SK-N-SH treated with all-trans-retinoic acid at 6 μM for 48 hours (cell line): ENCODE results near the gene ALG2.

Experiments
- ATAC-seq: fragments of 200-7000 bp; cut with Tn5 transposase; 3 replicates; pipeline ENCODE4 v1.9.1; 2020; ENCODE audit warnings: mild to moderate bottlenecking, moderate library complexity
- BACH2 ChIP-seq: fragments of 250-450 bp; sonication (Bioruptor Pico); IDR thresholded peaks from 2 replicates; pipeline ENCODE4 v1.9.0; 2021; ENCODE audit warnings: mild to moderate bottlenecking, borderline replicate concordance
- CSDC2 ChIP-seq: fragments of 250-450 bp; sonication (Bioruptor Pico); IDR thresholded peaks from 2 replicates; pipeline ENCODE4 v1.5.0; 2020; ENCODE audit warnings: mild to moderate bottlenecking, moderate library complexity
- ESRRG ChIP-seq: fragments of 250-450 bp; sonication (Bioruptor Pico); IDR thresholded peaks from 2 replicates; pipeline ENCODE4 v1.6.1; 2021; ENCODE audit warnings: mild to moderate bottlenecking
- GLIS3 ChIP-seq: fragments of 250-450 bp; sonication (Bioruptor Pico); IDR thresholded peaks from 2 replicates; pipeline ENCODE4 v1.5.0; 2020; ENCODE audit warnings: mild to moderate bottlenecking, moderate library complexity
- ISL1 ChIP-seq: fragments of 250-450 bp; sonication (Bioruptor Pico); IDR thresholded peaks from 2 replicates; pipeline ENCODE4 v2.1.2; 2022; ENCODE audit warnings: mild to moderate bottlenecking, moderate library complexity
- OSR1 ChIP-seq: fragments of 250-450 bp; sonication (Bioruptor Pico); IDR thresholded peaks from 2 replicates; pipeline ENCODE4 v1.8.0; 2022; ENCODE audit warnings: moderate library complexity, mild to moderate bottlenecking, inconsistent platforms
- PPARA ChIP-seq: fragments of 250-450 bp; sonication (Bioruptor Pico); IDR thresholded peaks from 2 replicates; pipeline ENCODE4 v1.5.0; 2020; ENCODE audit warnings: mild to moderate bottlenecking, borderline replicate concordance
- RARB ChIP-seq: fragments of 250-450 bp; sonication (Bioruptor Pico); IDR thresholded peaks from 2 replicates; pipeline ENCODE4 v1.8.0; 2021; ENCODE audit warnings: mild to moderate bottlenecking, moderate library complexity
- SNAI2 ChIP-seq: fragments of 250-450 bp; sonication (Bioruptor Pico); IDR thresholded peaks from 2 replicates; pipeline ENCODE4 v1.5.0; 2020; ENCODE audit warnings: mild to moderate bottlenecking, moderate library complexity
- TSHZ2 ChIP-seq: fragments of 250-450 bp; sonication (Bioruptor Pico); IDR thresholded peaks from 2 replicates; pipeline ENCODE4 v1.5.0; 2020; ENCODE audit warnings: mild to moderate bottlenecking, moderate library complexity
- ZC3H10 ChIP-seq: fragments of 250-450 bp; sonication (Bioruptor Pico); IDR thresholded peaks from 2 replicates; pipeline ENCODE4 v1.5.1; 2021; ENCODE audit warnings: mild to moderate bottlenecking, moderate library complexity
- ZFP3 ChIP-seq: fragments of 250-450 bp; sonication (Bioruptor Pico); IDR thresholded peaks from 2 replicates; pipeline ENCODE4 v1.5.0; 2020; ENCODE audit warnings: mild to moderate bottlenecking, moderate library complexity
- ZFP30 ChIP-seq: fragments of 450-650 bp; formaldehyde crosslinking; IDR thresholded peaks from 2 replicates; pipeline ENCODE4 v1.5.0; 2022; ENCODE audit warnings: mild to moderate bottlenecking, moderate library complexity
- ZNF565 ChIP-seq: fragments of 450-650 bp; formaldehyde crosslinking; conservative IDR thresholded peaks from 2 replicates; pipeline ENCODE4 v1.5.0; 2020; ENCODE audit warnings: low read depth, mild to moderate bottlenecking, moderate library complexity
- ZNF70 ChIP-seq: fragments of 450-650 bp; formaldehyde crosslinking; IDR thresholded peaks from 2 replicates; pipeline ENCODE4 v1.5.0; 2020; ENCODE audit warnings: mild to moderate bottlenecking, moderate library complexity
- ZNF8 ChIP-seq: fragments of 450-650 bp; formaldehyde crosslinking; IDR thresholded peaks from 2 replicates; pipeline ENCODE4 v1.5.0; 2020; ENCODE audit warnings: mild to moderate bottlenecking, moderate library complexity
- TF ChIP-seq, protein P1 (sequence below): fragments of 250-450 bp; sonication (Bioruptor Pico); IDR thresholded peaks from 2 replicates; pipeline ENCODE4 v1.5.1; 2021; ENCODE audit warnings: mild to moderate bottlenecking, moderate library complexity
- TF ChIP-seq, protein P2 (sequence below): fragments of 250-450 bp; sonication (Bioruptor Pico); IDR thresholded peaks from 2 replicates; pipeline ENCODE4 v1.8.0; 2021; ENCODE audit warnings: low read depth, mild to moderate bottlenecking, moderate library complexity, borderline replicate concordance

Gene ALG2

GRCh38 chr9:99251157-99251556 is 29.4 kb upstream of the ALG2 start (continued):
- TF ChIP-seq, protein P1, sequence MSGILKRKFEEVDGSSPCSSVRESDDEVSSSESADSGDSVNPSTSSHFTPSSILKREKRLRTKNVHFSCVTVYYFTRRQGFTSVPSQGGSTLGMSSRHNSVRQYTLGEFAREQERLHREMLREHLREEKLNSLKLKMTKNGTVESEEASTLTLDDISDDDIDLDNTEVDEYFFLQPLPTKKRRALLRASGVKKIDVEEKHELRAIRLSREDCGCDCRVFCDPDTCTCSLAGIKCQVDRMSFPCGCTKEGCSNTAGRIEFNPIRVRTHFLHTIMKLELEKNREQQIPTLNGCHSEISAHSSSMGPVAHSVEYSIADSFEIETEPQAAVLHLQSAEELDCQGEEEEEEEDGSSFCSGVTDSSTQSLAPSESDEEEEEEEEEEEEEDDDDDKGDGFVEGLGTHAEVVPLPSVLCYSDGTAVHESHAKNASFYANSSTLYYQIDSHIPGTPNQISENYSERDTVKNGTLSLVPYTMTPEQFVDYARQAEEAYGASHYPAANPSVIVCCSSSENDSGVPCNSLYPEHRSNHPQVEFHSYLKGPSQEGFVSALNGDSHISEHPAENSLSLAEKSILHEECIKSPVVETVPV (CRISPR knock-in tag): no peak
- TF ChIP-seq ZNF565 (CRISPR knock-in tag) (no peak), TSHZ2 (no peak), PPARA (CRISPR knock-in tag) (no peak), BACH2 (CRISPR knock-in tag) (no peak), GLIS3 (CRISPR knock-in tag) (no peak)

DNA sequence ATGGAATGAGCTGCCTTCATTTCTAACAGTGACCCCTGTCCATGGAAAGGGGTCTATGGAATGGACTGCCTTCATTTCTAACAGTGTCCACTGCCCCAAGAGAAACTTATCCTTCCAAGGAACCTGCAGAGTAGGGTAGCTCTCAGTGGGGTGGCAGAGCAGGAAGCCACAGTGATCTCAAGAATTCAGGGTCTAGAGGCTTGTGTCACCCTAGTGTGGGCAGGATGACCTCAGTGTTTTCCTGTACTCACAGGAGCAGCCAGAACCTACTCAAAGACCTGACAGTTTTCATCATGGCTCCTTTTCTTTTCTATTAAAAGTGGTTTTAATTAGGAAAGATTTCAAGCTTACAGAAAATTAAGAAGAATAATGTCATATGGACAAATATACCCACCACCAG is 27.9 kb upstream of the ALG2 start:
- no peak for ATAC-seq
- TF ChIP-seq, protein P1 (CRISPR knock-in tag): no peak
- TF ChIP-seq CSDC2 (CRISPR knock-in tag): no peak

- TF ChIP-seq OSR1 (no peak), GLIS3 (CRISPR knock-in tag) (no peak), ISL1 (no peak), ESRRG (no peak), ZC3H10 (CRISPR knock-in tag) (no peak), ZNF70 (CRISPR knock-in tag) (no peak), ZNF8 (CRISPR knock-in tag) (no peak), CSDC2 (CRISPR knock-in tag) (no peak), BACH2 (CRISPR knock-in tag) (no peak)
- TF ChIP-seq, protein P2, sequence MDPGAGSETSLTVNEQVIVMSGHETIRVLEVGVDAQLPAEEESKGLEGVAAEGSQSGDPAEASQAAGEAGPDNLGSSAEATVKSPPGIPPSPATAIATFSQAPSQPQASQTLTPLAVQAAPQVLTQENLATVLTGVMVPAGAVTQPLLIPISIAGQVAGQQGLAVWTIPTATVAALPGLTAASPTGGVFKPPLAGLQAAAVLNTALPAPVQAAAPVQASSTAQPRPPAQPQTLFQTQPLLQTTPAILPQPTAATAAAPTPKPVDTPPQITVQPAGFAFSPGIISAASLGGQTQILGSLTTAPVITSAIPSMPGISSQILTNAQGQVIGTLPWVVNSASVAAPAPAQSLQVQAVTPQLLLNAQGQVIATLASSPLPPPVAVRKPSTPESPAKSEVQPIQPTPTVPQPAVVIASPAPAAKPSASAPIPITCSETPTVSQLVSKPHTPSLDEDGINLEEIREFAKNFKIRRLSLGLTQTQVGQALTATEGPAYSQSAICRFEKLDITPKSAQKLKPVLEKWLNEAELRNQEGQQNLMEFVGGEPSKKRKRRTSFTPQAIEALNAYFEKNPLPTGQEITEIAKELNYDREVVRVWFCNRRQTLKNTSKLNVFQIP (CRISPR knock-in tag): no peak
- TF ChIP-seq, protein P1 (CRISPR knock-in tag): no peak
- TF ChIP-seq, all 23 proteins: peak for 0
- no peak for ATAC-seq
Measured at GRCh38 chr9:99244344-99245260, 22.9 kb upstream of the ALG2 start.

DNA sequence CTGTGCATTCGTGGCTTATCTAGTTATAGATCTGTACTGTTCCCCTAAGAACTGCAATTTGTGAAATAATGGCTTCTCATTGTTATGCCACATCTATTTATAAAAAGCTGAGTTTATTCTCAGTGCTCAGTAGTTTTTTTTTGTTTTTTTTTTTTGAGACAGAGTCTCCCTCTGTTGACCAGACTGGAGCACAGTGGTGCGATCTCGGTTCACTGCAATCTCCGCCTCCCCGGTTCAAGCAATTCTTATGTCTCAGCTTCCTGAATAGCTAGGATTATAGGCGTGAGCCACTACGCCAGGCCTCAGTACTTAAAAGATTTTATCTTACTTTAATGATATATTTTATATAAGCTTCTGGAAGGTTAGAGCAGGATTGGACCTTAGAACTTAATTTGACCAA is 19.4 kb upstream of the ALG2 start:
- ATAC-seq: no peak

More for the DNA sequence above, 19.4 kb upstream of the ALG2 start:
- TF ChIP-seq CSDC2 (CRISPR knock-in tag) (no peak), ZFP30 (CRISPR knock-in tag) (no peak), TSHZ2 (no peak), PPARA (CRISPR knock-in tag) (no peak), ISL1 (no peak), OSR1 (no peak), RARB (CRISPR knock-in tag) (no peak), ZFP3 (CRISPR knock-in tag) (no peak), SNAI2 (no peak), ZC3H10 (CRISPR knock-in tag) (no peak), GLIS3 (CRISPR knock-in tag) (no peak)
- TF ChIP-seq, all 23 proteins: peak for 0
